GM12878 (cell line): ENCODE measurements around the gene TLR10. TPM values are rescaled to one million over a fixed set of nuclear protein-coding genes. Genes with fewer than 3 reads are reported as not detected.

Source experiments
- ASH2L ChIP-seq: fragments of 300-600, 200-600 bp; sonication (generic); IDR thresholded peaks from 2 replicates; pipeline ENCODE4 v1.6.1; 2017; ENCODE audit warnings: low read depth, mild to moderate bottlenecking, borderline replicate concordance
- BCL11A ChIP-seq: IDR thresholded peaks from 2 replicates; pipeline ENCODE4 v1.6.1; 2011; ENCODE audit warnings: low read depth, low read length
- BHLHE40 ChIP-seq, 2 experiments: fragments of 450-650 bp in 1 of 2; IDR thresholded peaks; 2 replicates each; pipeline ENCODE4 v1.6.1; 2011 to 2017; ENCODE audit warnings: low read depth in 2 of 2, borderline replicate concordance in 1 of 2, improper control_type of control experiment in 1 of 2, low read length in 1 of 2, mild to moderate bottlenecking in 1 of 2
- CREM ChIP-seq: IDR thresholded peaks from 2 replicates; pipeline ENCODE4 v1.6.1; 2014; ENCODE audit warnings: antibody characterized with exemption, low read depth
- EED ChIP-seq: sonication (generic); IDR thresholded peaks from 2 replicates; pipeline ENCODE4 v1.6.1; 2016; ENCODE audit warnings: antibody characterized with exemption, low read depth
- EGR1 ChIP-seq, 2 experiments: IDR thresholded peaks; 1 replicate in 1 of 2; 2 replicates in 1 of 2; pipeline ENCODE4 v1.6.1; 2011 to 2012; ENCODE audit warnings: low read depth in 2 of 2, low read length in 2 of 2, borderline replicate concordance in 1 of 2, mild to moderate bottlenecking in 1 of 2, moderate library complexity in 1 of 2
- EP300 ChIP-seq, 2 experiments: fragments of 150-350 bp in 1 of 2; IDR thresholded peaks; 2 replicates each; pipeline ENCODE4 v1.6.1; 2011 to 2012; ENCODE audit warnings: low read depth in 2 of 2, low read length in 2 of 2, borderline replicate concordance in 1 of 2, improper control_type of control experiment in 1 of 2, inconsistent platforms in 1 of 2; ENCODE audit not compliant: control insufficient read depth in 1 of 2
- EZH2 ChIP-seq: IDR thresholded peaks from 2 replicates; pipeline ENCODE4 v1.6.1; 2012; ENCODE audit warnings: low read depth, mild to moderate bottlenecking, control low read depth, inconsistent platforms, low read length, borderline replicate concordance; ENCODE audit not compliant: control insufficient read depth
- GATAD2B ChIP-seq: fragments of 450-650 bp; conservative IDR thresholded peaks from 2 replicates; pipeline ENCODE4 v1.6.1; 2017; ENCODE audit warnings: low read depth, mild to moderate bottlenecking, moderate library complexity
- HDAC2 ChIP-seq: fragments of 200-600 bp; sonication (generic); IDR thresholded peaks from 2 replicates; pipeline ENCODE4 v1.6.1; 2017
- HDAC6 ChIP-seq: fragments of 200-600 bp; sonication (generic); IDR thresholded peaks from one replicate; pipeline ENCODE4 v1.8.0; 2017; ENCODE audit warnings: antibody characterized with exemption; ENCODE audit not compliant: unreplicated experiment
- IKZF1 ChIP-seq: fragments of 450-650 bp; conservative IDR thresholded peaks from 2 replicates; pipeline ENCODE4 v1.6.1; 2017; ENCODE audit warnings: antibody characterized with exemption, mild to moderate bottlenecking
- JUND ChIP-seq: IDR thresholded peaks from 2 replicates; pipeline ENCODE4 v1.6.1; 2012; ENCODE audit warnings: low read depth, mild to moderate bottlenecking, low read length, improper control_type of control experiment, moderate library complexity
- MEF2A ChIP-seq: IDR thresholded peaks from 2 replicates; pipeline ENCODE4 v1.6.1; 2011; ENCODE audit warnings: low read depth, mild to moderate bottlenecking, low read length, moderate library complexity; ENCODE audit not compliant: insufficient read depth
- MTA2 ChIP-seq: fragments of 450-650 bp; IDR thresholded peaks from 2 replicates; pipeline ENCODE4 v1.6.1; 2016; ENCODE audit warnings: low read depth, mild to moderate bottlenecking, moderate library complexity
- NFIC ChIP-seq: IDR thresholded peaks from 2 replicates; pipeline ENCODE4 v1.6.1; 2012; ENCODE audit warnings: low read depth, mild to moderate bottlenecking, inconsistent platforms, low read length, moderate library complexity
- NR2F1 ChIP-seq: fragments of 450-650 bp; conservative IDR thresholded peaks from 2 replicates; pipeline ENCODE4 v1.6.1; 2017; ENCODE audit warnings: mild to moderate bottlenecking
- NRF1 ChIP-seq: conservative IDR thresholded peaks from 2 replicates; pipeline ENCODE4 v1.6.1; 2011; ENCODE audit warnings: mild to moderate bottlenecking, low read depth, low read length, improper control_type of control experiment
- PAX8 ChIP-seq: fragments of 450-650 bp; IDR thresholded peaks from 2 replicates; pipeline ENCODE4 v1.6.1; 2017; ENCODE audit warnings: mild to moderate bottlenecking, moderate library complexity
- PKNOX1 ChIP-seq: fragments of 450-650 bp; IDR thresholded peaks from 2 replicates; pipeline ENCODE4 v1.6.1; 2016; ENCODE audit warnings: mild to moderate bottlenecking
- POU2F2 ChIP-seq: IDR thresholded peaks from 3 replicates; pipeline ENCODE4 v1.6.1; 2011; ENCODE audit warnings: low read depth, mild to moderate bottlenecking, low read length, borderline replicate concordance
- RAD21 ChIP-seq: IDR thresholded peaks from 2 replicates; pipeline ENCODE4 v1.6.1; 2011; ENCODE audit warnings: mild to moderate bottlenecking, low read depth, low read length, moderate library complexity; ENCODE audit not compliant: insufficient read depth
- RBBP5 ChIP-seq: fragments of 200-600 bp; sonication (generic); conservative IDR thresholded peaks from 2 replicates; pipeline ENCODE4 v1.6.1; 2016
- RFX5 ChIP-seq: IDR thresholded peaks from 2 replicates; pipeline ENCODE4 v1.6.1; 2011; ENCODE audit warnings: low read depth, low read length, improper control_type of control experiment
- SIN3A ChIP-seq: IDR thresholded peaks from 2 replicates; pipeline ENCODE4 v1.6.1; 2012; ENCODE audit warnings: low read depth, low read length, improper control_type of control experiment
- SPI1 ChIP-seq: IDR thresholded peaks from 2 replicates; pipeline ENCODE4 v1.6.1; 2011; ENCODE audit warnings: low read depth, mild to moderate bottlenecking, low read length, moderate library complexity, borderline replicate concordance; ENCODE audit not compliant: insufficient read depth
- TBL1XR1 ChIP-seq: IDR thresholded peaks from 2 replicates; pipeline ENCODE4 v1.6.1; 2012; ENCODE audit warnings: low read depth, low read length, improper control_type of control experiment
- TCF3 ChIP-seq: IDR thresholded peaks from 2 replicates; pipeline ENCODE4 v1.6.1; 2012; ENCODE audit warnings: low read depth, mild to moderate bottlenecking, low read length, borderline replicate concordance; ENCODE audit not compliant: insufficient read depth
- USF2 ChIP-seq: IDR thresholded peaks from 2 replicates; pipeline ENCODE4 v1.6.1; 2011; ENCODE audit warnings: low read depth, low read length, improper control_type of control experiment, borderline replicate concordance
- YY1 ChIP-seq: IDR thresholded peaks from 2 replicates; pipeline ENCODE4 v1.6.1; 2011; ENCODE audit warnings: low read depth, mild to moderate bottlenecking, low read length
- ZBED1 ChIP-seq: IDR thresholded peaks from 2 replicates; pipeline ENCODE4 v1.6.1; 2016; ENCODE audit warnings: borderline replicate concordance
- polyA plus RNA-seq, 11 experiments: library from polyadenylated mRNA; depleted of rRNA in 4 of 11; unstranded in 6 of 11; stranded (reverse) in 5 of 11; fragments of >200 nt; fragmentation: Nextera tagmentation in 4 of 11; fragmentation: Illumina TruSeq in 1 of 11; extraction: Ambion mirVana in 4 of 11; extraction: Trizol in 1 of 11; gene quantifications; 1 replicate in 1 of 11; 2 replicates in 10 of 11; pipeline versions ENCODE4 v1.2.1 to v1.2.3, GENCODE V29; 2011 to 2016; ENCODE audit warnings: inconsistent platforms in 2 of 11, missing spikeins in 2 of 11, low read depth in 1 of 11
- total RNA-seq, 4 experiments: library from RNA; depleted of rRNA in 3 of 4; stranded (reverse); fragments of >200 nt in 3 of 4; fragmentation: Illumina TruSeq in 1 of 4; extraction: Trizol in 1 of 4; gene quantifications; 2 replicates each; pipeline versions ENCODE4 v1.2.1 to v1.2.3, GENCODE V29; 2013 to 2021

Gene TLR10
- total and polyA plus RNA-seq, 10 of the 15 experiments (the other 5 are each of a cell fraction or from before 2014, with no cell fraction given) = 31.5 to 149 (median 64.9) TPM

GRCh38 chr4:38803833-38804653 lies 21.3 kb upstream of the TLR10 start (continued):
- TF ChIP-seq POU2F2 (peak; percentile 73; the same call in 2 of the 3 replicates), USF2 (no peak), NRF1 (no peak), MTA2 (peak; percentile 74), SIN3A (no peak), NR2F1 (peak; percentile 76; the same call in 1 of the 2 replicates), RAD21 (peak; percentile 15), TBL1XR1 (no peak; the same call in none of the 2 replicates), JUND (no peak; the same call in 1 of the 2 replicates), CREM (0 out of 2 replicates have a peak, but pooled peaks have one; percentile 59), HDAC6 (no peak), HDAC2 (no peak), EP300 (IDR thresholded peaks at IDR 0.05; ENCODE audit: borderline replicate concordance in 1 of 2, control insufficient read depth in 1 of 2, low read depth in 2 of 2, low read length in 2 of 2) (peak; percentile 77 to 92; a peak in 3 of 4 replicates), EZH2 (no peak), ASH2L (no peak), PKNOX1 (no peak), SPI1 (no peak), BCL11A (peak; percentile 45), EED (peak; percentile 88), PAX8 (no peak), YY1 (peak; percentile 58), NFIC (peak; percentile 91), EGR1 (IDR thresholded peaks at IDR 0.05; ENCODE audit: borderline replicate concordance in 1 of 2, low read depth in 2 of 2, low read length in 2 of 2) (no peak), TCF3 (0 out of 2 replicates have a peak, but pooled peaks have one; percentile 17), BHLHE40 (IDR thresholded peaks at IDR 0.05; ENCODE audit: borderline replicate concordance in 1 of 2, low read depth in 2 of 2, low read length in 1 of 2) (peak; percentile 55 to 65; a peak in 2 of 4 replicates), RFX5 (no peak), MEF2A (peak; percentile 59; the same call in 1 of the 2 replicates), GATAD2B (peak; percentile 98), ZBED1 (peak; percentile 75), IKZF1 (peak; percentile 68; the same call in 1 of the 2 replicates), RBBP5 (no peak)
